GM18907 (cell line): ENCODE results near the gene SIX1.

Experiments
- ATAC-seq: cut with Tn5 transposase; IDR thresholded peaks from one replicate; pipeline ENCODE4 v1.9.1; 2021; ENCODE audit warnings: mild to moderate bottlenecking, moderate library complexity; ENCODE audit not compliant: unreplicated experiment

The SIX1 gene

DNA sequence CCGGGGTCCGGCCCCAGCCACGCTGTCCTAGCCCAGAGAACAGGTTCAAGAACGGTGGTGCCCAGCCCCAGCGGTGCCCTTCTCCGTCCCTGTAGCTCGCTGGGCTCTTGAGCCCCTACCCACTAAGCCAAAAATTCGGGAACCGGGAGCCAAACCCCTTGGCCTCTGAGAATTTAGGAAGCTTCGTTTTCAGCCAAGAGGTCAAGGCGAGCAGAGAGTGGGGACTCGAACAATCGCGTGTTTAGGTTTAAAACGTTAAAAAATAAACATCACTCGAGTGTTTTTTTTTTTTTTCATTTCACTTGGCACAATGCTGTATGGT is 6.2 kb downstream of the SIX1 start:
- ATAC-seq: no peak

DNA sequence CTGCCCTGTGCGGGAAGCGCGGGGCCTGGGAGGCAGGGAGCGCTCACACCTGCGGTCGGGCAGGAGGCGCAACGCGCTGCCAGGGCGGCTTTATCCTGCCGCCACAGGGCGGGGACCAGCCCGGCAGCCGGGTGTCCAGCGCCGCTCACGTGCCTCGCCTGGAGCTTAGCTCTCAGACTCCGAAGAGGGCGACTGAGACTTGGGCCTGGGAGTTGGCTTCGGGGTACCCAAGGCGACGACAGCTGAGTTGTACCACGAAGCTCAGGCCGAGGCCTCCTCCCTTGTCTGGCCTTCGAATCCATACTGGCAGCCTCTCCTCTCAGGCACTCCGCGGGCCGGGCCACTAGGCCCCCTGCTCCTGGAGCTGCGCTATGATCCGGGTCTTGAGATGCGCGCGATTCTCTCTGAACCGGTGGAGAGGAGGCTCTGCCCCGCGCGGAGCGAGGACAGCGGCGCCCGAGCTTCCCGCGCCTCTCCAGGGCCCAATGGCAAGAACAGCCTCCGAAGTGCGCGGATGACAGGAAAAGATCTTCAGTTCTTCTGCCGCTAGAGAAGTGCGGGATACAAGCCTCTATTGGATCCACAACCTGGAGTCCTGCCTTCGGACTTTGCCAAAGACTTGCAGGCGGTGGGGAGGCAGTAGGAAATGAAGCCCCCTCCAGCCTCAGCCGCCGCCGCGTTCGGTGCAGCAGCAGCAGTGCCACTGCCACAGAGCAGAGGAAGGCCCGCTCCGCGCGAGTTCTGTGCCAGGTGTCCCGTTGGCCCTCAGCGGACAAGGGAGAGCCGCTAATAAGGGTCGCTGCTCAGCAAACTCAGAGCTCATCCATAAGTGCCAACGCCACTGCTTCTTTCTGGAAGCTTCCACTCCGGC is 6.8 kb downstream of the SIX1 start:
- ATAC-seq: no peak

GRCh38 chr14:60641742-60642269 is 7.5 kb downstream of the SIX1 start:
- no peak for ATAC-seq

DNA sequence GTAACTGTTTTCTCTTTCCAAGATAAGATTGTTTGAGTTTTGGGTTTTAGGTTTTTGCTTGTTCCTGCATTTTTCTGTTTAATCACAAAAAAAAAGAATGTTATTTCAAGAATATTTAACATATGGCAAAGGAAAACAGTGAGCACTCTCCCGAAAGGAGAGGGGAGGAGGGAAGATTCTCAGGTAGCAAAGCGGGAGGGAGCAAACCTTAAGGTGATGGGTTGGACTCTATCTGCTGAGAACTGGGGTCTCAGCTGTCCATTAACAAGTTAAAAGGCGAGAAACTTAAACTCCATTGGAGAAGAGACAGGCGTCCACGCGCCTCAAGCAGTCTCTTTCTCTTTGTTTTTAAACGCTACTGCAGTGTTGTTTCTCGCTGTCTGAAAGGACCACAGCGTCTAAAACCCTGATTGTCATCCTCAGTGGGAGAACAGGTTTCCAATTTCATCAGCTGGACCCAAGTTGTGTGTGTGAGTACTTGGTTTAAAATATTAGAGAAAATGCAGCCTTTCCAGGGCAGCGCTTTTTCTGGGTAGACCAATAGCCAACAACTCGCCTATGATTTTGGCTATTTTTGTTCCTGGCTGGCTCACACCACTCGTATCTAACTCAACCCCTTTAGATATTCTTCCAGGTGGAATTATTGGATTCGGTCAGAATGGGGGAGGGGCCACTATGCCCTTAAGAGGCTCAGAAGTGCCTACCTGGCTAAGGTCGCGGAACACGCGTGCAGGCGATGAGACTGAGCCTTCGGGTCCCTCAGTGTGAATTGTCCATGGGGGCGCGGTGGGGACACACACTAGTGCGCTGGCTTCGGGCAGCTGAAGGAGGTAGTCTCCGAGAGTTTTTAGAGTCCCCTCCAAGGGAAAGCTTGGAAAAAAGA is 8.2 kb downstream of the SIX1 start:
- no peak for ATAC-seq

DNA sequence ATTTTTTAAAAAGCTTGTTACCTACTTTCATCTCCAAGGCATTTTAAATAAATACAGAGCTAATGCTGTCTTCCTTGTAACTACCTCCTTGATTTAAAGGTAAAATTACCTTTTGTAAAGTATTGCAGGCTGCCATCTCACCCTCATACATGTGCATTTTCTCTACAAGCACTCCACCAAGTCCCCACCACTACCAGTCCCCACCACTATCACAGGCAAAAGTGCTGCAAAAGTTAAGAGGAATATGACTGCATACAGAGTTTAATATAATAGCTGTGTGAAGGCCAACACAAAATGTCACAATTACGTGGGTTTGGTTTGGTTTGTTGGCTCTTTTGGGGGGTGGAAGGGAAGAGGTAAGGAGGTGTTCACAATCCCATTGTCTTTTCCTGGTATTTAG is 9.6 kb downstream of the SIX1 start:
- no peak for ATAC-seq

DNA sequence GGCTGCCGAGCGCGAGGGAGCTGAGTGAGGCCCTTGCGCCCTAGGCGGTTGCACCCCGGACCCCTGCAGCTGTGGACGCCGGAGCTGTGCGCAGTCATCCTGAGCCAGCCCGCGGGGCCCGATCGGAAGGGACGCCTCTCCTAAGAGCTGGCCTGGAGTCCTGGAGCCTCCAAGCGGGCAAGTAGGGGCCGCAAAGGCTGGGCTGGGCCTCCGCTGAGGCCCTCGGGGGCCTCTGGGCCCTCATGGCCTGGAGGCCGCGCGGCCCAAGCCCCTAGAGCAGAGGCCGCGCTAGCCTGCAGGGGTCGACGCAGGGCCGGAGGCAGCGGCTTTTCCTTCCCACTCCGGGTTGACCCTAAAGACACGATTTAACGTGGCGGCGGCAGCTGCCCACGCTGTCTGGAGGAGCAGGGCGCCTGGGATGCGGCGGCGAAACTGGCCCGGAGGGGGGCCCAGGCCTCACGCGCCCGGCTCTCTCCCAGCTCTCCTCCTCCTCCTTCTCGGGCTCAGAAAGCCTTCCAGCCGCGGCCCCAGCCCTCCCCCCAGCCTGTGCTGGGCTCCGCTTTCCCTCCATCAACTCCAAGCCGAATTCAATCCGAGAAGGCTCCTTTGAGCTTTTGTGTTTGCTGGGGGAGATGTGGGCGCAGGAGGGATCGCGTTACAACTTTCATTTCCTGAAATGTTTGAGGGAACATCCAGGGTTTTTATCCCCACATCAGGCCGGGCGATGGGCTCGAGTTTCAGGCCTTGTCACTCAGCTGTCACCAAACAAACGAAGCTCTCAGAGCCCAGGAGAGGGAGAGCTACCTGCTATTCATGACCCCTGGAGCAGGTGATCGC is 11.6 kb downstream of the SIX1 start:
- ATAC-seq: no peak

DNA sequence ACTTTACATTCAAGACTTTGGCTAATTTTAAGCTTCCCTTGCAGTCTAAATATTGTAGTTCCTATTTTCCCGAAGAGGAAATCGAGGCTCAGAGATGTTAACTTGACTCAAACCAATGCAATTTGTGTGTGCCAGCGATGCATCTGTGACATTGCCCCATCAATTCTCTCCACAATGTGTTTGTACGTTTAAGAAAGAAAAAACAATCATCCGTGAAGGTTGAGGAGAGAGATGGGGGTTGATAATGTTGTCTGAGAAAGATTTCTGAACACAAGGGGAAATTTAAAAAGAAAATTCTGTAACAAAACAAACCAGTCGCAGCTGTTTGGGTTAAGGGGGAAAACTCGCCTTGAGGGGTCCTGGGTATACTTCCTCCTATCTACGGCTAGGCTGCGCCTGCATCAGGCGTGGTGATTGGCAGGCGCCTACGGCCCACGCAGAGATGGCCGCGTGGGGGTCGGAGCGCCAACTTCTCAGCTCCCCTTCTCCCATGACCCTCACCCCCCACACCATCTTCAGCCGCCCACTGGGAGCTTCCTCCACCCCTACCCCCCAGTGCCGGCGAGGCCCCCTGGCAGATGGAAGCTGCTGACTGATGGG is 12.3 kb downstream of the SIX1 start:
- no peak for ATAC-seq

- no peak for ATAC-seq
These were observed 15.1 kb downstream of the SIX1 start for GRCh38 chr14:60634153-60634552.

- ATAC-seq: peak; percentile 87
These were observed 16.5 kb downstream of the SIX1 start for GRCh38 chr14:60632777-60633176.

- ATAC-seq: peak; percentile 70
These were observed 17.0 kb downstream of the SIX1 start for GRCh38 chr14:60632257-60632656.

DNA sequence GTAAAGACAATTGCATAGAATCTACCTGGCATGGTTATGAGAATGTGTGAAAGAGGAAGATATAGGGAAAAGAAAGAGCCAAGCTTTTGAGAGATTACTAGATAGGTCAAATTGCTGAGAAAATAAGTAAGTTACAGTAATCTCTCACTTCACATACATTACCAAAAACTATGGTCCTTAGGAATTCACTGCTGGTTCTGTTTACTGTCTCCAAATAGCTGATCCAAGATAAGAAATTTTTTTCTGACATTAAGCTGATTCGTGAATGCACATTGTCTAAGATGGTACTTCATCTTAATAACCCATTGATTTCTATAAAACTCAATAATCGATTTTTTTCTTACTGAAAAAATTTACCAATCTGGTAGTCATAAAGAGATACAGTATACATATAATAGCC is 17.4 kb downstream of the SIX1 start:
- no peak for ATAC-seq

- ATAC-seq: no peak
These were observed 19.1 kb downstream of the SIX1 start for GRCh38 chr14:60630129-60630528.

DNA sequence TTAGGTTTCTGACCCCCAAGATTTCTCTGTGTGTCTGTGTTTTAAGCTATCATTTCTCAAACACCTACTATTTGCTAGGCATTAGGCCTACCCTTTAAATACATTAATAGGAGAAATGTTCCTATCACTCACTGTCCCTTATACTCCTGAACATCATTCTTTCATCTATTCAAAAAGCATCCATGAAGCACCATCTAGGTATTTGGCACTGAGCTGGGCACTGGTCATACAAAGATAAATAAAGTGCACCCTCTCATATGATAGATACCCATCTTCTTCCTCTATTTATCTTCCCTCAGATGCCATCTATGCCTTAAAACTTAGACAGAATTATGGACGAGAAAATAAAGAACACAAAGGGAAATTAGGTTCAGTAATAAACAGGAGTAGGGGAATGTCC is 20.4 kb downstream of the SIX1 start:
- ATAC-seq: no peak

DNA sequence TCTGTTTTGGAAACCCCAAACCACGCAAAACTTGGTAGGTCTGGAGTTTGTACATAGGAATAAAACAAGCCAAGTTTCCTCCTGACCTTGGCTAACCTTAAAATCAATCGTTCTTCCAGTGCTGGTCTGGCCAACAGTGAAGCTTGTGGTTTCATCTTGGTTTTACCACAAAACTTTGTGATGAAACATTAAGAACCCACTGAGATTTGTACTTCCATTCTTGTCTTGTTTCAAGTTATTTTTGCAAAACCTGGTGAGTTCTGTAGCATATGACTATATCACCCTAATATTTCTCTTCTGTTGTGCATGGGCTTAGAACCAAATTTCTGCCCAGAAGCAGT is 26.4 kb downstream of the SIX1 start:
- no peak for ATAC-seq

- ATAC-seq: no peak
These were observed 26.9 kb downstream of the SIX1 start for GRCh38 chr14:60622210-60622916.

DNA sequence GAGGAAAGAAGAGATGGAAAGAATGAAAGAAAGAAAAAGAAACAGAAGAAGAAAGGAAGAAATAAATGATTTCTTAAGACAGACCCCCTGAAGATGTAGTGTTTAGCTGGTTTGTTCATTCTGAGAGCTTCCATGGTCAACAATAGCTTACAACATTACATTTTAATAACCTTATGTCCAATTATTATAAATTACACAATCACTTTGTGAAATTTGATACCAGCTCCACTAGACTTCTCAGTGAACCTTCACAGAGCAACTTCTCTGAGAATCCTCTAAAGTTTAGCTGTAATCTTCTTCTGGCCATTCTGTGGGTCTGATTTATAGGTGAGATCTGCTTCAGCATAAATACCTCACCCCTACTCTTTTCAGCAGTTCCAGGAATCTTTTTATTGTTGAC is 27.9 kb downstream of the SIX1 start:
- ATAC-seq: no peak

DNA sequence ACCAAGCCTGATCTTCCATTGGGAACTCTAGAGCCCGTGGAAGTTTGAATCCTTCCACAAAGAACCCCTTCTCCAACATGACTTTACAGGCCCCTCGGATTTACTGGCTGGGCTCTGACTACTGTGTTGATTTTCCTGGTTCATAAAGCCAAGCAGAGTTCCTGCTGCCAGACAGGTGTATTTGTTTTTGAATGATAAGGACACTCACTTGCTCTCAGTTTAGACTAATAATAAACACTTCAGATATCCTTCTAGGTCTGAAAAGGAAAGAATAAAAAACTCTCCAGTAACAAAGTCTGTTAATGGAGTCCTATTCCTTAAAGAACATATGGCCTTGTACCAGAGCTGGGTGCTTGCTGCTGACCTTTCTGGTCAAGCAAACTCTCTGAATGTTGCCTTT is 31.0 kb downstream of the SIX1 start:
- no peak for ATAC-seq

DNA sequence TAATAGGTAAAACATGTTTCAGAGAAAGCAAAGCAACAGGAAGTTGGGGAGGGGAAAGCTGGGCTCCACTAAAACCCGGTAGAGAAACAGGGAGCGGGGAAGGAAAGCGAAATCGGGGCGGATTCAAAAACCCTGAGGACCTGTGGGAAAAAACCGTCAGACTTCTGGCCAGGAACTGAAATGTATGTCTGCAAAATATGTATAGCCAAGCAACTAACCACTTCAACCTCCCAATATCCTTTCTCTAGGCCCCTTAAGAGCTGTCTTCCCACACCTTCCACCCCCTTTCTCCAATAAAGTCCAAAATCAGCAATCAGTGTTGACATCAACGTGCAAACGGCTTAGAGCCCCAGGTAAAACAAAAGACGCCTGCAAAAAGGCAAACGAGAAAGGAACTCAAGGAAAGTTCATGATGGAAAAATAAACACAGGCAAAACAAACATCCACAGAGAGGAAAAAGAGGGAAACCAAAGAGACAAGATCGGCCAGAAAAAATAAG is 32.8 kb downstream of the SIX1 start:
- no peak for ATAC-seq

DNA sequence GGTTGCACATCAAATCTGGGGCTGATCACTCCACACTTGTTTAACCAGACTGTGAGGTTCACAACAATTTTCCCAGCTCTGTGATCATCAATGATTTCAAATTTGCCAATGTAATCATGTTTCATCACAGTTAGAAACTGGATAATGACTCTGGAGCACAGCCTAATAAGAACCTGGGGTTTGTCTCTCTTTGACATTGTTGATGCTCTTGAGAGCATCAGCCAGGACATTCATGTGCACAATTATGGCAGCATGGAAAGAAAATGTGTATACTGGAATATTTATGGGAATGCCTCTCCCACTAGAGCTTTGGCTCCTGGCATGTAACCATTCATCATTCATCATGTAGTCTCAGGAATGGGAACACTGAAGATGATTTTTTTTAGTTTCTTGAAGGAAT is 47.0 kb downstream of the SIX1 start:
- ATAC-seq: no peak

- no peak for ATAC-seq
These were observed 49.5 kb downstream of the SIX1 start for GRCh38 chr14:60599727-60600126.
